Osteoblast (primary cell): ENCODE results near the gene TBX19. TPM values are rescaled to one million over a fixed set of nuclear protein-coding genes. Genes with fewer than 3 reads are reported as not detected.
A peak's percentile ranks its signal among the peaks of the same experiment; 100 is the strongest.
"Not testable (repeated sequence)": the region's sequence is repeated elsewhere in the genome, so short reads cannot be mapped to it uniquely, and the experiment has no call there.

Experiments
- DNase-seq: peaks from one replicate; pipeline ENCODE4 v3.0.0; 2011; ENCODE audit warnings: low spot score, mixed read lengths; ENCODE audit not compliant: insufficient read length; ENCODE audit errors: missing footprints
- H2AFZ ChIP-seq: 2 replicates; pipeline ENCODE4 v1.6.0; 2011; ENCODE audit warnings: mild to moderate bottlenecking, low read length
- H3K27ac ChIP-seq: 2 replicates; pipeline ENCODE4 v1.5.1; 2011; ENCODE audit warnings: mild to moderate bottlenecking, low read depth, low read length, moderate library complexity
- H3K27me3 ChIP-seq: 2 replicates; pipeline ENCODE4 v1.6.0; 2012; ENCODE audit warnings: mild to moderate bottlenecking, control low read depth, inconsistent platforms, low read length, moderate library complexity; ENCODE audit not compliant: insufficient read depth
- H3K36me3 ChIP-seq: 2 replicates; pipeline ENCODE4 v1.5.1; 2011; ENCODE audit warnings: mild to moderate bottlenecking, low read length, control low read depth, moderate library complexity; ENCODE audit not compliant: insufficient read depth
- H3K4me1 ChIP-seq: 2 replicates; pipeline ENCODE4 v1.5.1; 2011; ENCODE audit warnings: mild to moderate bottlenecking, low read length, control low read depth, moderate library complexity; ENCODE audit not compliant: insufficient read depth
- H3K4me2 ChIP-seq: 2 replicates; pipeline ENCODE4 v1.6.0; 2011; ENCODE audit warnings: mild to moderate bottlenecking, low read length; ENCODE audit not compliant: insufficient read depth
- H3K4me3 ChIP-seq: fragments of 200-600 bp; sonication (generic); 3 replicates; pipeline ENCODE4 v1.5.1; 2012; ENCODE audit warnings: mild to moderate bottlenecking, low read length, inconsistent platforms; ENCODE audit not compliant: insufficient read depth
- H3K79me2 ChIP-seq: 2 replicates; pipeline ENCODE4 v1.6.0; 2012; ENCODE audit warnings: mild to moderate bottlenecking, low read length, control low read depth, inconsistent platforms; ENCODE audit not compliant: insufficient read depth
- H3K9me3 ChIP-seq: 2 replicates; pipeline ENCODE4 v1.5.1; 2011; ENCODE audit warnings: low read depth, low read length, control low read depth
- H4K20me1 ChIP-seq: 2 replicates; pipeline ENCODE4 v1.6.0; 2012; ENCODE audit warnings: mild to moderate bottlenecking, low read length, control low read depth; ENCODE audit not compliant: insufficient read depth
- CTCF ChIP-seq: IDR thresholded peaks from 2 replicates; pipeline ENCODE4 v1.5.1; 2011; ENCODE audit warnings: mild to moderate bottlenecking, low read depth, low read length, moderate library complexity; ENCODE audit errors: extremely low read depth
- total RNA-seq: library from RNA; depleted of rRNA; stranded (reverse); fragments of >200 nt; gene quantifications from 2 replicates; pipeline ENCODE4 v1.2.3, GENCODE V29; 2012

Gene TBX19
- total RNA-seq, 1 donor = 1.1 TPM

DNA sequence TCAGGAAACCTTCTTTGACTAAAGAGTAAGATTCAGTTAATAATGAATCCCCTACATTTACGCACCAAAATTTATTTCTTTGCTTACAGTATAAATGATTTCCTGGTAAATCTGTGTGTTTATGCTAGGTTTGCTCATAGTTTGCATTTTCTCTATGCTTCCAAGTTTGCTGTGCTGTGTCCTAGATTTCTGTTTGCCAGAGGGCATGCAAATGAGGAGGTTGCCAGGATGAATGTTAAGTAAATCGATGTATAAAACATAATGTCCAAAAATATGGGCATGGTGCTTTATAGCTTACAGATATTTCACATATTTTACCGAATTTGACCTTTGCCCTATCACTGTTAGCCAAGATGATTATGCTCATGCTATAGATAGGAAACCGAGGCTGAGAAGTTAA lies 63.8 kb downstream of the TBX19 start:
- no peaks in the 10 kb centered on the region for H3K27me3 ChIP-seq
- H3K4me1 ChIP-seq = peaks cover 15% of the 10 kb centered on the region
- no peaks in the 10 kb centered on the region for H4K20me1 ChIP-seq
- H3K27ac ChIP-seq = no peak overlapping the region
- no peak overlapping the region for H2AFZ ChIP-seq
- DNase-seq = no peak
- H3K4me3 ChIP-seq = no peak overlapping the region
- TF ChIP-seq CTCF = no peak
- no peaks in the 10 kb centered on the region for H3K9me3 ChIP-seq
- H3K4me2 ChIP-seq = no peak overlapping the region
- H3K36me3 ChIP-seq = no peaks in the 10 kb centered on the region
- no peaks in the 10 kb centered on the region for H3K79me2 ChIP-seq

DNA sequence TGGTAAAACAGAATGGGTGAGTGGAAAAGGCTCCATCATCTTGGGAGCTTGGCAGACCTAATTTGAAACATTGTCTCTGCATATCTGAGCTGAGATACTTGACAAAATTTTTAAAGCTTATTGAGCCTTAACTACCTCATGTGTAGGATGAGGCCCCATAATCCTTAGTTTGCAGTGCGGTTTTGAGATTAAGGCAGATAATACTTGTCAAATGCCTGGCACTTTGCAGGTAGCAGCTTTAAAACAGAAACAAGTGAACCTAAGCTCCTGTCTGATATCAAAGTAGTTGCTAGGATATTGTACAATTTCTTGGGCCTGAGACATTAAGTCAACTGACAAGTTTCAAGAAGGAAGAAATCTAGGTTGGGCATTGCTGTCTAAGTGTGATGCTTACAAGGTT lies 65.3 kb downstream of the TBX19 start:
- Histone ChIP-seq H3K4me2 (no peak overlapping the region), H4K20me1 (no peaks in the 10 kb centered on the region), H3K4me1 (peaks cover 15% of the 10 kb centered on the region), H2AFZ (no peak overlapping the region), H3K4me3 (no peak overlapping the region), H3K79me2 (no peaks in the 10 kb centered on the region), H3K36me3 (no peaks in the 10 kb centered on the region), H3K9me3 (no peaks in the 10 kb centered on the region), H3K27me3 (no peaks in the 10 kb centered on the region), H3K27ac (no peak overlapping the region)
- TF ChIP-seq CTCF = no peak
- no peak for DNase-seq

- Histone ChIP-seq H3K9me3 (no peaks in the 10 kb centered on the region), H3K79me2 (no peaks in the 10 kb centered on the region), H2AFZ (no peak overlapping the region), H3K4me3 (no peak overlapping the region), H3K4me2 (no peak overlapping the region), H4K20me1 (no peaks in the 10 kb centered on the region), H3K4me1 (peaks cover under 1% of the 10 kb centered on the region), H3K27ac (no peak overlapping the region), H3K27me3 (no peaks in the 10 kb centered on the region), H3K36me3 (no peaks in the 10 kb centered on the region)
- TF ChIP-seq CTCF = no peak
- DNase-seq = no peak
These were observed 67.0 kb downstream of the TBX19 start for GRCh38 chr1:168347630-168348029.

DNA sequence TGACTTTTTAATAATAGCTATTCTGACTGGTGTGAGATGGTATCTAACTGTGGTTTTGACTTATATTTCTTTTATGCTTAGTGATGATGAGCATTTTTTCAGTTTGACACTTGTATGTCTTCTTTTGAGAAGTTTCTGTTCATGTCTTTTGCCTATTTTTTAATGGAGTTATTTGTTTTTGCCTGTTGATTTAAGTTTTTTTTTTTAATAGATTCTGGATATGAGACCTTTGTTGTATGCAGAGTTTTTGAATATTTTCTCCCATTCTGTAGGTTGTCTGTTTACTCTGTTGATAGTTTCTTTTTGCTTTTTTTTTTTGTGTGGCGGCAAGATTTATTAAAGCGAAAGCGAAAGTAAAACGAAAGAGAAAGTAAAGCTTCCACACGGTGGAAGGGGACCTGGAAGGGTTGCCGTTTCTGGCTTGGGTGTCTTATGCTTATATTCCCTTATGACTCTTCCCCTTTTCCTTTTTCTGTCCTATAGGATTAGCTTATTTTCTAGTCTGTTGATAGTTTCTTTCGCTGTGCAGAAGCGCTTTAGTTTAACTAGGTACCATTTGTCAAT lies 67.6 kb downstream of the TBX19 start:
- H3K9me3 ChIP-seq = no peaks in the 10 kb centered on the region
- H3K4me2 ChIP-seq = peak overlapping the region; percentile 66
- no peak for DNase-seq
- no peaks in the 10 kb centered on the region for H4K20me1 ChIP-seq
- H3K27ac ChIP-seq = no peak overlapping the region
- no peaks in the 10 kb centered on the region for H3K27me3 ChIP-seq
- H2AFZ ChIP-seq = peak overlapping the region; percentile 60
- H3K79me2 ChIP-seq = no peaks in the 10 kb centered on the region
- peak overlapping the region; percentile 55 for H3K4me3 ChIP-seq
- TF ChIP-seq CTCF = no peak
- H3K4me1 ChIP-seq = no peaks in the 10 kb centered on the region
- no peaks in the 10 kb centered on the region for H3K36me3 ChIP-seq

- not testable (repeated sequence) for H3K9me3 ChIP-seq, H3K4me3 ChIP-seq
These were observed 73.9 kb downstream of the TBX19 start for GRCh38 chr1:168354335-168355269.

More at GRCh38 chr1:168354335-168355269, 73.9 kb downstream of the TBX19 start:
- H3K4me2 ChIP-seq, H3K27me3 ChIP-seq, H3K4me1 ChIP-seq, H3K79me2 ChIP-seq, H3K36me3 ChIP-seq, DNase-seq, H2AFZ ChIP-seq, H3K27ac ChIP-seq, H4K20me1 ChIP-seq: not testable (repeated sequence)
